IgD-negative memory B cell (primary cell): Measurements from ENCODE around the gene SSTR3. TPM values are rescaled to one million over a fixed set of nuclear protein-coding genes. Genes with fewer than 3 reads are reported as not detected.
A peak's percentile ranks its signal among the peaks of the same experiment; 100 is the strongest.

Source experiments
- H3K27ac Mint-ChIP-seq, 3 donors: one replicate each; pipeline ENCODE4 v1.8.0; 2020 to 2022; ENCODE audit warnings: mild to moderate bottlenecking in 3 of 3, mixed read lengths in 3 of 3, moderate library complexity in 1 of 3
- H3K27me3 Mint-ChIP-seq: one replicate; pipeline ENCODE4 v1.8.0; 2021; ENCODE audit warnings: mixed read lengths
- H3K36me3 Mint-ChIP-seq: one replicate; pipeline ENCODE4 v1.8.0; 2020; ENCODE audit warnings: mild to moderate bottlenecking, mixed read lengths
- H3K4me1 Mint-ChIP-seq, 3 donors: one replicate each; pipeline ENCODE4 v1.8.0; 2020 to 2022; ENCODE audit warnings: mixed read lengths in 3 of 3, mild to moderate bottlenecking in 1 of 3
- H3K4me3 Mint-ChIP-seq, 4 donors: one replicate each; pipeline ENCODE4 v1.8.0; 2020 to 2022; ENCODE audit warnings: mild to moderate bottlenecking in 4 of 4, mixed read lengths in 4 of 4, moderate library complexity in 3 of 4
- H3K9me3 Mint-ChIP-seq, 3 donors: one replicate each; pipeline ENCODE4 v1.8.0; 2020 to 2021; ENCODE audit warnings: mixed read lengths in 3 of 3, mild to moderate bottlenecking in 1 of 3
- polyA plus RNA-seq: library from polyadenylated mRNA; unstranded; fragments of 300-500 nt; fragmentation: Illumina TruSeq; gene quantifications from one replicate; pipeline ENCODE4 v1.2.3, GENCODE V29; 2021

Gene SSTR3
- polyA plus RNA-seq, 1 donor from 2014 or later, result 0.95 TPM

DNA sequence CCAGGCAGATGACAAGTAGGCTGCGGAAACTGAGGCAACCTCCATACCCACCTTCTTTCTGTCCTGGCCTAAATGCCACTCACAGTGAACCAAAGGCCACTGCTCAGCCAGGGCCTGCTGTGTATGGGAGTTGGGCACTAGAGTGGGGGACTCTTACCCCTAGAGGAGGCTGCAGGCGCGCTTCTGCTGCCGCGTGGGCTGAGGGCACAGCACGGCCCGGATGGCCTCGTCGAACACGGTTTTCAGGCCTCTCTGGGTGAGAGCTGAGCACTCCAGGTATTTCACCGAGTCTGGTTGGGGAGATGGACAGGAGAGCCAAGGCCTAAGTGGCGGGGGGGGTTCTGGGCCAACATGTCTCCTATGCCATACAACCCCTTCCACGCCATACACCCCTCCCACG, 14.2 kb upstream of the SSTR3 start:
- Mint-ChIP-seq H3K27ac (peak overlapping the region; percentile 59 to 99 (median 78)), H3K36me3 (peaks cover 12% of the 10 kb centered on the region), H3K4me1 (peaks cover 47 to 79% (median 73%) of the 10 kb centered on the region in 3 donors), H3K9me3 (no peaks in the 10 kb centered on the region), H3K27me3 (no peaks in the 10 kb centered on the region), H3K4me3 (no peak overlapping the region)

DNA sequence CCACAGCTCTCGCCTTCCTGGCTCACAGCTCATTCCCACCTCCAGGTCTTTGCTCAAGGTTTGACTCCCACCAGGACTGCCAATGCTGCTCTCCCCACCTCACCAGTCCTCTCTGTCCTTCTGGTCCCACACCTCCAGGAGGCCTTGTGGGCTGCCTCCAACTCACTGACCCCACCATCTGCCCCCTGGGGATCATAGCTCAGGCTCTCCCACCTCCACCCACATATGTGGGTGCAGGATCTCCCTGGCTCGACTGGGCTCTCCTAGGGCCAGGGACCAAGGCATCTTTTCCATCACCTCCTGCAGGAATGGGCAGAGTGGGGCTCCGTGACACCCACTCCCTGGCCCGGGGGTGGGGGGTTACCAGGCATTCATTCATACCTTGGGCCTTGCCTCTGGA, 13.8 kb upstream of the SSTR3 start:
- Mint-ChIP-seq H3K36me3 (peaks cover 12% of the 10 kb centered on the region), H3K4me1 (peaks cover 46 to 79% (median 73%) of the 10 kb centered on the region in 3 donors), H3K4me3 (peak overlapping the region in 1 of 4 donors; percentile 80), H3K27ac (peak overlapping the region in 2 of 3 donors; percentile 59 to 99), H3K9me3 (no peaks in the 10 kb centered on the region), H3K27me3 (no peaks in the 10 kb centered on the region)

DNA sequence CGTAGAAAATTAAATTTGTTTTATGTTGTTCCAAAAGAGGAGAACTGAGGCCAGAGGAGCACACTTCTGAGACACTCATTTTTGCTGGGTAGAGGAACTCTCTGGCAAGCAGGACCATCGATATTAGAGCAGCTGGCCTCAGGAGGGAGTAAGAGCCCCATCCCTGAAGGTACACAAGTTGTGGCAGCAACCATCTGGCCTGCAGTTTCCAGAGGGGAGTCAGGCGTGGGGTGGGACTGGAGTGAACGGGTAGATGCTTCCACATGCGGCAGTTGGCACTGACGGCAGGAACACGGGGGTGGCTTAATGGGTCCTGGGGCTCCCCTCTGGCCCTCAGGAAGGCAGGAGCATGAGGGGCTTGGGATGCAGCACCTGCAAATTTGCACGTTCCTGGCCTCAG, 13.2 kb upstream of the SSTR3 start:
- Mint-ChIP-seq H3K27ac (peak overlapping the region; percentile 97 to 99 (median 99)), H3K4me3 (peak overlapping the region; percentile 12 to 84 (median 68)), H3K4me1 (peaks cover 44 to 79% (median 73%) of the 10 kb centered on the region in 3 donors), H3K27me3 (no peaks in the 10 kb centered on the region), H3K36me3 (peaks cover 12% of the 10 kb centered on the region), H3K9me3 (peaks cover 0 to 3% (median 0%) of the 10 kb centered on the region in 3 donors)

DNA sequence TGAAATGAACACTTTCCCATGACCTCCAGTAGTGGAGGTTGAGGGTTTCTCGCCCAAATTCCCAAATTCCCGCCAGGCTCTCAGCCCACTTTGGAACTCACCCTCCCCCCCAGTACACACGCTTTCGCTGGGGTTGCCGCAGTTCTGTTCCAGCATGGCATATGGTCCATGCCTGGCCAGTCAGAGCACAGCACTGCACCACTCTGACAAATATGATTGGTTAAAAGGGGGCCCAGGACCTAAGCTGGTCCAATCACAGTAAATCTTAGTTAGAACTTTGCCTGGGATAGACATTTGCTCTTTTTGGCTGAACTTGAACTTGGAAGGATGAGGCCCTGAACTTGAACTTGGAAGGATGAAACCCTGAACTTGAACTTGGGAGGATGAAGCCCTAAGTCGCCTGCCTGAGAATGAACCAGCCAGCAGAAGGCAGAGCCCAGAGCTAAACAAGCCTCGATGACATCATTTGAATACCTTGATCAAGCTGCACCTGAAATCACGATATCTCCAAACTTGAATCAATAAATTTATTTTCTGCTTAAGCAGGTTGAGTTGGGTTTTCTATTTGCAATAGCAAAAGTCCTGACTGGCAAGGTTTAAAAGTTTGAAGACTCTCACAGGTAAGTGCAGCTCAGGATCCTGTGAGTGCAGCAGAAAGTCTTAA, 12.6 kb upstream of the SSTR3 start:
- Mint-ChIP-seq H3K4me3 (peak overlapping the region in 3 of 4 donors; percentile 82 to 91 (median 84)), H3K27ac (peak overlapping the region; percentile 97 to 99 (median 99)), H3K9me3 (peaks cover 0 to 3% (median 0%) of the 10 kb centered on the region in 3 donors), H3K36me3 (peaks cover 12% of the 10 kb centered on the region), H3K27me3 (no peaks in the 10 kb centered on the region), H3K4me1 (peaks cover 43 to 78% (median 73%) of the 10 kb centered on the region in 3 donors)

DNA sequence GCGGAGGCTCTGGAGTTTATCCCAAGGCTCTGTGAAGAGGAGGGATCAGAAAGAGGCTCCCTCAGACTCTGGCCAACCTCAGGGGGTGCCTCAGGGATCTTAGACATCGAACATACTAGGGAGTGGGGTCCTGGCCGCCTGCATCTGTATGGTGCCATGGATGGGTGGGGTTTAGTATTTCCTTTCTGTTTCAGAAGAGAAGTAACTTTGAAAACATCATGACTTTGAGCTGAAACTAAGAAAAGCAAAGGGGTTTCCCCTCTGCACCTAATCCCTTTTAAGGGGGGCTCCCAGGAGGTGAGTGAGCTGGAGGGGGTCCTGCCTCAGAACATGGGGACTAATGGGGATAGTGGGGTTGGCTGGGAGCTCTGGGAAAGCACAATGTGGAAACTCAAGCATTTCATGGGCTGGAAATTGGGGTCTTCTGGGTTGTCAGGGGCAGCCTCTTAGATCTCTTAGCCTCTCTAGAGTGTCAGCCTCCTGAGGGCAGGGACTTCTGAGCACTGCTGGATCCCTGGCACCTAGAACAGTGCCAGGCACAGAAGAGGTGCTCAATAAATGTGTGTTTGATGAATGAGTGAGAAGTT, 11.8 kb upstream of the SSTR3 start:
- Mint-ChIP-seq H3K27ac (peak overlapping the region; percentile 97 to 99 (median 99)), H3K36me3 (peaks cover 12% of the 10 kb centered on the region), H3K4me3 (peak overlapping the region; percentile 44 to 91 (median 86)), H3K9me3 (peaks cover 0 to 3% (median 0%) of the 10 kb centered on the region in 3 donors), H3K4me1 (peaks cover 45 to 80% (median 77%) of the 10 kb centered on the region in 3 donors), H3K27me3 (no peaks in the 10 kb centered on the region)

DNA sequence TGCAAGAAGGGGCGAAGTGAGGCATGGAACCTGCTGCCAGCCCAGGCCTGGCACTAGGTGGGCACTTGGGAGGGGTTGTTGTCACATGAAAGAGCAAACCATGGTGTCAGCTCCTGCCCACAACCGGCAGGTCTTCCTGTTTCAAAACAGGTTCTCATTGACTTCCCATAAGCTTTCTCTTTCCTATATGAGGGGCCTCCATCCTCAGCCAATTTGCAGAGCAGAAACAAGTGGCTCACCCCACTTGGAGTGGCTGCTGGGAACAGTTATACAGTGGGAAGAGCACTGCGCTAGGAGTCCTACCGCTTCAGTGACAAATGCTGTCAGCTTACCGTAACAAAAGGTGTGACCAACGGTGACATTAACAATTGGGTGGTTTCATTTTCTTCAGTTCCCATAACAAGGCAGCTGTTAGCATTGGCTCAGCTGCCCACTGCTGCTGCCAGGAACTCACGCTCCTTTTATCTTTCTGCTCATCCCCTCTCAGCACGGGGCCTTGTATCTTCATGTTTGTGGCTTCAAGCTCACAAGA, 10.2 kb upstream of the SSTR3 start:
- peaks cover 12% of the 10 kb centered on the region for H3K36me3 Mint-ChIP-seq
- H3K27ac Mint-ChIP-seq, result peak overlapping the region; percentile 97 to 99 (median 99)
- peaks cover 54 to 82% (median 77%) of the 10 kb centered on the region in 3 donors for H3K4me1 Mint-ChIP-seq
- H3K27me3 Mint-ChIP-seq, result no peaks in the 10 kb centered on the region
- H3K9me3 Mint-ChIP-seq, result peaks cover 0 to 3% (median 1%) of the 10 kb centered on the region in 3 donors
- H3K4me3 Mint-ChIP-seq, result peak overlapping the region; percentile 39 to 92 (median 74)

DNA sequence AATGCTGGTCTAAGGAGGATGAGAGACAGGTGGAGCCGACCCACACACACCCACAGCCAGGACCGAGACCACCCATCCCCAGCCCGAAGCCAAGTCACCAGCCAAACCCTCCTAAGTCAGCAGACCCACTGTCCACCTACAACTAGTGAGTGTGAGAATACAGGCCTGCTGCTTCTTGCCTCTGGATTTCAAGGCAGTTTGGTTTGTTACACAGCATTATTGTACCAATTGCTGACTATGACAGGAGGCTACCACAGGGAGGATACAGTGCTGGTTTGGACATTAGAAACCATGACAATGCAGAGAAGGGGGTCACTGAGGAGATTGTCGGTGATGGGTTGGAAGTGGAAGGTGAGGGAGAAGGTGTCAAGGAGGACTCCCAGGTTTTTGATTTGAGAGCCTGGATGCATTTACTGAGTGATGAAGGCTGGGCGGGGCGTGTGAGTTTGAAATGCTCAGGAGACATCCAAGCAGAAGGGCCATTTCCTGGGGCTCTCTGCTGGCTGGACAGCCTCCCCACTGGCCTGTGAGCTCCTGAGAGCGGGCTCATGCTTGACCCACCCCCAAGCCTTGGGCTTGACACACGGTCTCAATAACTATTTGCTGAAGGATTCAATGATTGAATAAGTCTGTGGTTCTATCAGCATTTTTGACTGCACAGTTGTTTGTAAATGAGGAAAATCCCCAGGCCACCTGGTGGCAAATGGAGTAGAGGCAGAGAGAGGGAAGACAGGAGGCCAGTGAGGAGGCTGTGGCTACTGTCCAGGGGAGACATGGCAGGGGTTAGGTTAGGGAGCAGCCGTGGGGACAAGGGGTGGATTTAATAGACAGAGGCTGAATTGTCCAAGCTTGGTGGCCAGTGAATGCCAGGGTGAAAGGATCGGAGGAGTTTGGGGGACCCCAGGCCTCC, 9.4 kb upstream of the SSTR3 start:
- Mint-ChIP-seq H3K9me3 (peaks cover 0 to 3% (median 1%) of the 10 kb centered on the region in 3 donors), H3K4me3 (peak overlapping the region; percentile 39 to 92 (median 74)), H3K27ac (peak overlapping the region; percentile 97 to 99 (median 99)), H3K4me1 (peaks cover 54 to 84% (median 82%) of the 10 kb centered on the region in 3 donors), H3K27me3 (no peaks in the 10 kb centered on the region), H3K36me3 (peaks cover 12% of the 10 kb centered on the region)

DNA sequence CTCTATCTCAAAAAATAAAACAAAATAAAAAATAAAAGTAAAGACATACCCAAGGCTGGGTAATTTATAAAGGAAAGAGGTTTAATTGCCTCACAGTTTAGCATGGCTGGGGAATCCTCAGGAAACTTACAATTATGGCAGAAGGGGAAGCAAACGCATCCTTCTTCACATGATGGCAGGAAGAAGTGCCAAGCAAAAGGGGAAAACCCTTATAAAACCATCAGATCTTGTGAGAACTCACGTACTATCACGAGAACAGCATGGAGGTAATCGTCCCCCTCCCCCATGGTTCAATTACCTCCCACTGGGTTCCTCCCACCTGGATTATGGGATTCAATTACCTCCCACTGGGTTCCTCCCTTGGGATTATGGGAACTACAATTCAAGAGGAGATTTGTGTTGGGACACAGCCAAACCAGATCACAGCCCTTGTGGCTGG, 8.3 kb upstream of the SSTR3 start:
- H3K27ac Mint-ChIP-seq, result peak overlapping the region; percentile 96 to 99 (median 99)

DNA sequence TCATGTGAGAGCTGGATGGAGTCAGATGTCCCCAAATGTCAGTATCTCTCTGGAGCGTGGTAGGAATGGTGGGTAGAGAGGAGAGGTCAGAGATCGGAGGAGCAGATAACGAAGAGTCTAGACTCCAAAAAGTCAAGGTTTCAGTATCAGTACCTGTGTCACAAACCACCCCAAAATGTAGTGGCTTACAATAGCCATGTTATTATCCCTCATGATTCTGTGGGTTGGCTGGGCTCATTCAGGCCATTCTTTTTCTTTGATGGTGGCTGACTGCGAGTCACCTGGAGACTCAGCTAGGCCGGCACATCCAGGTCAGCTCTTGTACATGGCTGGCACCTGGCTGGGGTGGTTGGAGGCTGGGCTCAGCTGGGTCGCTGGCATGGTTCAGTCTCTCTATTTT, 7.3 kb upstream of the SSTR3 start:
- H3K36me3 Mint-ChIP-seq, result peaks cover 3% of the 10 kb centered on the region
- peak overlapping the region; percentile 19 to 93 (median 76) for H3K4me3 Mint-ChIP-seq
- H3K27me3 Mint-ChIP-seq, result no peaks in the 10 kb centered on the region
- peaks cover 42 to 73% (median 71%) of the 10 kb centered on the region in 3 donors for H3K4me1 Mint-ChIP-seq
- H3K9me3 Mint-ChIP-seq, result peaks cover 0 to 3% (median 1%) of the 10 kb centered on the region in 3 donors
- H3K27ac Mint-ChIP-seq, result peak overlapping the region; percentile 60 to 99 (median 96)

More for the DNA sequence above, 8.3 kb upstream of the SSTR3 start:
- no peaks in the 10 kb centered on the region for H3K27me3 Mint-ChIP-seq
- H3K4me1 Mint-ChIP-seq, result peaks cover 53 to 82% (median 81%) of the 10 kb centered on the region in 3 donors
- H3K4me3 Mint-ChIP-seq, result peak overlapping the region in 3 of 4 donors; percentile 65 to 93 (median 86)
- H3K9me3 Mint-ChIP-seq, result peaks cover 0 to 3% (median 1%) of the 10 kb centered on the region in 3 donors
- peaks cover 11% of the 10 kb centered on the region for H3K36me3 Mint-ChIP-seq

DNA sequence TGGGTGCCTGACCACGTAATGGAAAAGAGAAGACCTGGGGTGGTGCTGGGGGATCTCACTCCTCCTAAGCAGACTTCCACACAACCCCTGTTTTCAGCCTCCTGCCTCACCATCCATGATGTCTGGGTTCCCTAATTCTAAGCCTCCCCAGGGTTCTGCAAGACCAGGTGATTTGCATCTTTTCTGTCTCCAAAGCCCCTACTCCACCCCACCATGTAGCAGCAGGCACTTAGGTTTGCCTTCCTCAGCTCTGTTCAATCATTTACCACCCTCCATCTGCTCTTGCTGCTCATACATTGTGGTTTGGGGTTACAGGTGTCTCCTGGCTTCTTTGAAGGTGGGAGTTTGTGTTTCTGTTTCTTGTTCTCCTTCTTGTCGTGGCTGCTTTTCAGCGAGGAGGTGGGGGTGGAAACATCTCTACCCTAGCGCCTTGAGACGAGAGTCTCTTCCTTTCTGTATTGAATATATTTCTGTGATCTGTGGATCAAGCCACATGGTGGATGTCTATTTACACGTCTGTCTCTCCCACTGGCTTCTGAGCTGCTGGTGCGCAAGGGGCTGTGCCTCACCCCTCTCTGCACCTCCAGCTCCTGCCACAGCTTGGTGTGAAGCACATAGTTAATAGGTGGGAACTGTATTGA, 6.6 kb upstream of the SSTR3 start:
- peaks cover 37 to 67% (median 66%) of the 10 kb centered on the region in 3 donors for H3K4me1 Mint-ChIP-seq
- H3K9me3 Mint-ChIP-seq, result peaks cover 0 to 3% (median 1%) of the 10 kb centered on the region in 3 donors
- no peaks in the 10 kb centered on the region for H3K27me3 Mint-ChIP-seq
- peak overlapping the region; percentile 60 to 99 (median 96) for H3K27ac Mint-ChIP-seq
- H3K36me3 Mint-ChIP-seq, result peaks cover 2% of the 10 kb centered on the region
- H3K4me3 Mint-ChIP-seq, result peak overlapping the region; percentile 19 to 93 (median 76)

DNA sequence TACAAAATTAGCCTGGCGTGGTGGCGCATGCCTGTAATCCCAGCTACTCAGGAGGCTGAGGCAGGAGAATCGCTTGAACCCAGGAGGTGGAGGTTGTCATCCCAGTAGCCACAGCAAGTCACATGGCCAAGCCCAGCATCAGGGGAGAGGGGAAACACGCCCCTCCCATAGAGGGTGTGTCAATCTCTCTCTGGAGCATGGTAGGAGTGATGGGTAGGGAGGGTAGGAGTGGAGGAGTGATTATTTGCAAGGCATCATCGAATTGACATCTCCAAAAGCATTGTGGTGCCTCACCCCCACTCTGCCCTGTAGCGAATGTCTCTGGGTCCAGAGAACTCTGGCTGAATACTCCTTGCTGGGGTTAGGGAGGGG, 6.1 kb upstream of the SSTR3 start:
- peaks cover 2% of the 10 kb centered on the region for H3K36me3 Mint-ChIP-seq
- H3K9me3 Mint-ChIP-seq, result peaks cover 0 to 3% (median 1%) of the 10 kb centered on the region in 3 donors
- H3K27me3 Mint-ChIP-seq, result no peaks in the 10 kb centered on the region
- H3K27ac Mint-ChIP-seq, result peak overlapping the region; percentile 60 to 99 (median 96)
- H3K4me1 Mint-ChIP-seq, result peaks cover 32 to 62% (median 62%) of the 10 kb centered on the region in 3 donors
- peak overlapping the region; percentile 19 to 93 (median 76) for H3K4me3 Mint-ChIP-seq

DNA sequence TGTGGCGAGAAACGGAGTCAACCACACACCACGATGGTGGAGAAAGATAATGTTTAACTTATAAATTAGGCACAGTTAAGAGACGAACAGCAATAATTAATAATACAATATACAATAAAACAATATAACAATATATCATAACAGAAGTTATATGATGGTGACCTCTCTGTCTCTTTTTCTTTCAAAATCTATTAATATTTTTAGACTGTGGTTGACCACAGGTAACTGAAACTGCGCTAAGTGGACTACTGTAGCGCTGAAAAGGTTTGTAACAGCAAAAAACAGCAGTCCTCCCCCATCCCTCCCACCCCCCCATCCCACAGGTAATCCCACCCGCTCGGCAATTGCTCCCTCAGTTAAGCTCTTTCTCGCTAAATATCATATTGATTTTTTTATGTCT, 3.6 kb upstream of the SSTR3 start:
- no peaks in the 10 kb centered on the region for H3K36me3 Mint-ChIP-seq
- H3K27ac Mint-ChIP-seq, result peak overlapping the region in 1 of 3 donors; percentile 95
- H3K27me3 Mint-ChIP-seq, result no peaks in the 10 kb centered on the region
- peak overlapping the region in 1 of 4 donors; percentile 37 for H3K4me3 Mint-ChIP-seq
- peaks cover 0 to 3% (median 1%) of the 10 kb centered on the region in 3 donors for H3K9me3 Mint-ChIP-seq
- peaks cover 19 to 41% (median 41%) of the 10 kb centered on the region in 3 donors for H3K4me1 Mint-ChIP-seq

DNA sequence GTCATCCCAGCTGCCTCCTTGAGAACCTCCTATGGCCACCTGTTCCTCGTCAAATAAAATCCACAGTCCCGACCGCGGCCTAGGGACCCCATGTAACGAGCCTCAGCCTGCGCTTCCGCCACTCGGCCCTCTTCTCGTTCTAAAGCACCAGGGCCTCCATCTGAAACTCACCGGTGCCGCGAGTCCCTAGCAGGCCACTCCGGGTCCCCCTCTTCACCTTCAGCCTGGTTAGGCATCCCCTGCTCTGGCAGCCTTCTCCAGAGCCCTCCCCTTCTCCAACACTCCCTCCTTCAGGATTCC, 2.4 kb upstream of the SSTR3 start:
- Mint-ChIP-seq H3K4me3 (no peak overlapping the region), H3K4me1 (peaks cover 11 to 32% (median 31%) of the 10 kb centered on the region in 3 donors), H3K36me3 (no peaks in the 10 kb centered on the region)

More for the DNA sequence above, 2.4 kb upstream of the SSTR3 start:
- no peaks in the 10 kb centered on the region for H3K27me3 Mint-ChIP-seq
- peaks cover 0 to 1% (median 0%) of the 10 kb centered on the region in 3 donors for H3K9me3 Mint-ChIP-seq
- peak overlapping the region in 1 of 3 donors; percentile 35 for H3K27ac Mint-ChIP-seq
